ENCODE data around the gene PLPPR4. TPM values are rescaled to one million over a fixed set of nuclear protein-coding genes. Genes with fewer than 3 reads are reported as not detected.

Gene PLPPR4
- total and polyA plus RNA-seq, 2 donors (not counting 1 experiment from before 2014, with no cell fraction given), result not detected

GRCh38 chr1:99218999-99219398 is 45.3 kb upstream of the PLPPR4 start:
- H3K4me2 ChIP-seq (replicated peaks; ENCODE audit: low read depth, low read length, poor library complexity, severe bottlenecking), result no peak overlapping the region
- no peaks in the 10 kb centered on the region for H3K9me3 ChIP-seq (ENCODE audit: control extremely low read depth in 1 of 3, control insufficient read depth in 2 of 3, insufficient read depth in 1 of 3, low read length in 2 of 3)
- H3K4me1 ChIP-seq (ENCODE audit: control insufficient read depth in 2 of 2, insufficient read depth in 2 of 2, low read length in 2 of 2), result peaks cover 0 to 4% of the 10 kb centered on the region in 2 donors
- no peak overlapping the region for H3K4me3 ChIP-seq (ENCODE audit: control extremely low read depth in 1 of 5, extremely low read depth in 1 of 5, insufficient read depth in 1 of 5, low read depth in 2 of 5, low read length in 4 of 5)
- no peak for TF ChIP-seq EZH2 (IDR thresholded peaks at IDR 0.05; ENCODE audit: borderline replicate concordance, insufficient read depth, low read depth, low read length, poor library complexity, severe bottlenecking)
- no peak for TF ChIP-seq CTCF (IDR thresholded peaks at IDR 0.05)
- no peak overlapping the region for H3K4me3 Mint-ChIP-seq
- DNase-seq (no peak), ATAC-seq (ENCODE audit: low read depth) (no peak)
- H4K20me1 ChIP-seq (ENCODE audit: control insufficient read depth, insufficient read depth, low read length, poor library complexity, severe bottlenecking), result no peaks in the 10 kb centered on the region
- H3K27me3 ChIP-seq (replicated peaks in 1 of 4; ENCODE audit: control extremely low read depth in 1 of 4, control insufficient read depth in 3 of 4, insufficient read depth in 4 of 4, low read length in 3 of 4), result no peaks in the 10 kb centered on the region
- H3K4me1 Mint-ChIP-seq, result peaks cover 2% of the 10 kb centered on the region
- CTCF ChIA-PET, result no interaction called here
- H3K27ac ChIP-seq (ENCODE audit: low read length in 2 of 2), result no peak overlapping the region
- intact Hi-C loops (cut with micrococcal nuclease), result no loop called here
- POLR2A ChIA-PET, result no interaction called here
- no peaks in the 10 kb centered on the region for H3K36me3 ChIP-seq (replicated peaks in 1 of 2; ENCODE audit: control extremely low read depth in 1 of 2, control insufficient read depth in 1 of 2, extremely low read depth in 1 of 2, insufficient read depth in 2 of 2, low read length in 1 of 2)
- no peak overlapping the region for H3K27ac Mint-ChIP-seq
- no peaks in the 10 kb centered on the region for H3K27me3 Mint-ChIP-seq
- H3K9me3 Mint-ChIP-seq (ENCODE audit: insufficient read depth), result peaks cover 8% of the 10 kb centered on the region
- H3K79me2 ChIP-seq (ENCODE audit: control insufficient read depth, insufficient read depth, low read length), result no peaks in the 10 kb centered on the region
- no peak overlapping the region for H3K9ac ChIP-seq (ENCODE audit: low read length)
- H2AFZ ChIP-seq (ENCODE audit: insufficient read depth, low read depth, low read length, poor library complexity, severe bottlenecking), result no peak overlapping the region

- no peak overlapping the region for H3K4me2 ChIP-seq (replicated peaks; ENCODE audit: low read depth, low read length, poor library complexity, severe bottlenecking)
- 100% methylated on average over 1 of the region's 3 CpGs for WGBS (ENCODE audit: insufficient coverage)
- no peak overlapping the region for H3K27ac ChIP-seq (ENCODE audit: low read length in 2 of 2)
- H3K27me3 ChIP-seq (replicated peaks in 1 of 4; ENCODE audit: control extremely low read depth in 1 of 4, control insufficient read depth in 3 of 4, insufficient read depth in 4 of 4, low read length in 3 of 4), result no peaks in the 10 kb centered on the region
- H2AFZ ChIP-seq (ENCODE audit: insufficient read depth, low read depth, low read length, poor library complexity, severe bottlenecking), result no peak overlapping the region
- H3K4me1 ChIP-seq (ENCODE audit: control insufficient read depth in 2 of 2, insufficient read depth in 2 of 2, low read length in 2 of 2), result no peaks in the 10 kb centered on the region
- H3K27me3 Mint-ChIP-seq, result no peaks in the 10 kb centered on the region
- ChIA-PET CTCF (no interaction called here), POLR2A (no interaction called here)
- intact Hi-C loops (cut with micrococcal nuclease), result no loop called here
- no peak overlapping the region for H3K27ac Mint-ChIP-seq
- H3K4me3 ChIP-seq (ENCODE audit: control extremely low read depth in 1 of 5, extremely low read depth in 1 of 5, insufficient read depth in 1 of 5, low read depth in 2 of 5, low read length in 4 of 5), result no peak overlapping the region
- H4K20me1 ChIP-seq (ENCODE audit: control insufficient read depth, insufficient read depth, low read length, poor library complexity, severe bottlenecking), result no peaks in the 10 kb centered on the region
- H3K9ac ChIP-seq (ENCODE audit: low read length), result no peak overlapping the region
- TF ChIP-seq EZH2 (IDR thresholded peaks at IDR 0.05; ENCODE audit: borderline replicate concordance, insufficient read depth, low read depth, low read length, poor library complexity, severe bottlenecking), result no peak
- TF ChIP-seq CTCF (IDR thresholded peaks at IDR 0.05), result no peak
- no peaks in the 10 kb centered on the region for H3K79me2 ChIP-seq (ENCODE audit: control insufficient read depth, insufficient read depth, low read length)
- H3K9me3 ChIP-seq (ENCODE audit: control extremely low read depth in 1 of 3, control insufficient read depth in 2 of 3, insufficient read depth in 1 of 3, low read length in 2 of 3), result no peaks in the 10 kb centered on the region
- H3K4me3 Mint-ChIP-seq, result no peak overlapping the region
- no peaks in the 10 kb centered on the region for H3K9me3 Mint-ChIP-seq (ENCODE audit: insufficient read depth)
- ATAC-seq (ENCODE audit: low read depth) (no peak), DNase-seq (no peak)
- no peaks in the 10 kb centered on the region for H3K36me3 ChIP-seq (replicated peaks in 1 of 2; ENCODE audit: control extremely low read depth in 1 of 2, control insufficient read depth in 1 of 2, extremely low read depth in 1 of 2, insufficient read depth in 2 of 2, low read length in 1 of 2)
- H3K4me1 Mint-ChIP-seq, result no peaks in the 10 kb centered on the region
These were observed 37.0 kb upstream of the PLPPR4 start for GRCh38 chr1:99227056-99227897.

Data from B cell (primary cell).